AG04450 (cell line): Measurements from ENCODE around the gene WDR7. TPM values are rescaled to one million over a fixed set of nuclear protein-coding genes. Genes with fewer than 3 reads are reported as not detected.

Experiments used
- CTCF ChIA-PET: fragments of 300-600, 350-600 bp; formaldehyde crosslinking; extraction: SDS; loops from one replicate; lab custom pipeline; 2022; ENCODE audit warnings: antibody characterized with exemption, inconsistent platforms; lab: Charles Lee
- POLR2A ChIA-PET: fragments of 350-600 bp; formaldehyde crosslinking; extraction: SDS; loops from one replicate; lab custom pipeline; 2021; ENCODE audit warnings: antibody characterized with exemption, inconsistent platforms; lab: Yijun Ruan, JAX
- DNase-seq: peaks from one replicate; pipeline ENCODE4 v3.0.0-alpha.2; 2011; ENCODE audit warnings: low read depth, low spot score
- H3K27ac ChIP-seq: one replicate; pipeline ENCODE4 v1.5.1; 2012; ENCODE audit warnings: low read depth, low read length, control low read depth
- H3K27me3 ChIP-seq: one replicate; pipeline ENCODE4 v1.6.0; 2012; ENCODE audit warnings: low read length; ENCODE audit not compliant: control insufficient read depth, insufficient read depth
- H3K4me3 ChIP-seq: 2 replicates; pipeline ENCODE4 v1.5.1; 2011; ENCODE audit warnings: mild to moderate bottlenecking, low read depth, low read length, control low read depth
- H3K9me3 ChIP-seq: 2 replicates; pipeline ENCODE4 v1.5.1; 2012; ENCODE audit warnings: low read length; ENCODE audit not compliant: control insufficient read depth, insufficient read depth
- CTCF ChIP-seq: IDR thresholded peaks from 2 replicates; pipeline ENCODE4 v1.5.1; 2011; ENCODE audit warnings: low read depth, low read length, control low read depth, inconsistent platforms
- polyA plus RNA-seq: library from polyadenylated mRNA; depleted of rRNA; stranded (reverse); fragments of >200 nt; gene quantifications from 2 replicates; pipeline ENCODE4 v1.2.3, GENCODE V29; 2011

The WDR7 gene
- polyA plus RNA-seq, 1 experiment: 8.1 TPM

GRCh38 chr18:57077005-57077765 lies 426.0 kb downstream of the WDR7 start:
- Histone ChIP-seq H3K4me3 (no peak overlapping the region), H3K27me3 (peaks cover 5% of the 10 kb centered on the region), H3K9me3 (no peaks in the 10 kb centered on the region), H3K27ac (no peak overlapping the region)
- TF ChIP-seq CTCF: no peak
- ChIA-PET POLR2A (no interaction called here), CTCF (no interaction called here)
- DNase-seq: no peak

GRCh38 chr18:57077786-57078552 lies 426.8 kb downstream of the WDR7 start:
- H3K27me3 ChIP-seq: peaks cover 4% of the 10 kb centered on the region
- CTCF ChIA-PET: no interaction called here

GRCh38 chr18:57078614-57079013 lies 427.5 kb downstream of the WDR7 start:
- CTCF ChIA-PET: no interaction called here
- DNase-seq: no peak
- Histone ChIP-seq H3K27me3 (peaks cover 2% of the 10 kb centered on the region), H3K9me3 (no peaks in the 10 kb centered on the region), H3K4me3 (no peak overlapping the region), H3K27ac (no peak overlapping the region)
- no peak for TF ChIP-seq CTCF
- POLR2A ChIA-PET: no interaction called here

More at GRCh38 chr18:57077786-57078552, 426.8 kb downstream of the WDR7 start:
- POLR2A ChIA-PET: no interaction called here
- H3K27ac ChIP-seq: no peak overlapping the region
- no peak overlapping the region for H3K4me3 ChIP-seq
- H3K9me3 ChIP-seq: no peaks in the 10 kb centered on the region
- DNase-seq: no peak
- no peak for TF ChIP-seq CTCF

GRCh38 chr18:57080479-57080878 lies 429.3 kb downstream of the WDR7 start:
- ChIA-PET CTCF (no interaction called here), POLR2A (no interaction called here)
- no peak for DNase-seq
- TF ChIP-seq CTCF: no peak
- Histone ChIP-seq H3K4me3 (no peak overlapping the region), H3K9me3 (no peaks in the 10 kb centered on the region), H3K27ac (no peak overlapping the region), H3K27me3 (peaks cover 2% of the 10 kb centered on the region)

DNA sequence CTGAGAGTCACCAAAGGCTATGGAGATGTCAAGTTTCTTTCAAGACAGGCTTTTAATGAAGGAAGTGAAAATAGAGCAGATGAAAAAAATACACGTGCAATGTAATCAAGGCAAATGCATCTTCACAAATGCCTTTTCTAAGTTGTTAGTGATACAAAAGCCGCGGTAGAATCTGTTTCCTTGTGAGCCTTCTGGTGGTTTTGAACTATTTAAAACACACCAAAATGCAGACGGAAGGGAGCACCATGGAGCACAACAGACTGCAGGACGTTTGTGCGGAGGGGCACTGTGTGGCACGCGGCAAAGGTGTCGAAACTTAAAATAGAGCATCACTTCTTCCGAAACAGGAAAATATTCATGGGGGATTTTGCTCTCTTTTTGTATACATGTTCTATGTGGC lies 430.7 kb downstream of the WDR7 start:
- H3K27ac ChIP-seq: no peak overlapping the region
- ChIA-PET CTCF (no interaction called here), POLR2A (no interaction called here)
- no peaks in the 10 kb centered on the region for H3K27me3 ChIP-seq
- no peaks in the 10 kb centered on the region for H3K9me3 ChIP-seq
- TF ChIP-seq CTCF: no peak
- no peak overlapping the region for H3K4me3 ChIP-seq
- DNase-seq: no peak
